ENCODE results near the gene IRX4. TPM values are rescaled to one million over a fixed set of nuclear protein-coding genes. Genes with fewer than 3 reads are reported as not detected.

IRX4 gene
- total and polyA plus RNA-seq, 2 of the 4 experiments (the other 2 are of a cell fraction) = not detected

DNA sequence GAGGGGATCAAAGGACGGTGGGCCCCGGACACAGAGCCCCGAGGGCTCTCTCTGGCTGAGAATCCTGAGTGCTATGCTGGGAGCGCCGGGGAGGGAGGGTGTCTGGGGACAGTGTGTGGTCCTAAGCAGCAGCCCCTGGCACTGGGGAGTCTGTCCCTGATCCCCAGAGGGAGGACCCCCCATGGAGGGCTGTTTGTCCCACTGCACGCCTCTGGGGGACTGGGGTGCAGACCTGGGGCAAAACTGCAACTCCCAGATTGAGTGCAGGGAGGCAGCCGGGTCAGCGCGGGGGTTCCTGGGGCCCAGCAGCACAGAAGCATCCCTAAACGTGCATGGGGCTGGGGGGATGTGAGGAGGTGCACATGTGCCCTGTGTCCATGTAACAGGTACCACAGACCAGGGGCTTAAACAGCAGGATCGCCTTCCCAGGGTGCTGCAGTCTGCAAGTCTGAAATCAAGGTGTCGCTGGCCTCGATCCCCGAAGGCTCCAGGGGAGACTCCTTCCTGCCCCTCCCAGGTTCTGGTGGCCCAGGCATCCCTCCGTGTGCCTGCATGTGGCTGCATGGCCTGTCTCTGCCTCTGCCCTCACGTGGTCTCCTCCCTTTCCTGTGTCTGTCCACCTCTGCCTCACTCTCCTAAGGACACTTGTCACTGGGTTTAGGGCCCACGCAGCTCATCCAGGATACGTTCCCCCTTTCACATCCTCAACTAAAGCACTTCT is 35.9 kb upstream of the IRX4 start:
- Histone ChIP-seq H2BK5ac (ENCODE audit: low read depth, low read length, poor library complexity, severe bottlenecking) (no peak overlapping the region), H3K56ac (ENCODE audit: extremely low read depth, insufficient read depth, low read length) (no peak overlapping the region), H3K4me3 (ENCODE audit: insufficient read depth, low read depth, low read length) (no peak overlapping the region), H2BK15ac (ENCODE audit: low read depth, low read length) (no peak overlapping the region), H2BK20ac (ENCODE audit: low read depth, low read length) (no peak overlapping the region), H4K8ac (ENCODE audit: low read depth in 2 of 2, low read length in 2 of 2) (no peak overlapping the region), H4K5ac (ENCODE audit: low read depth, low read length) (no peak overlapping the region), H3K23ac (ENCODE audit: low read depth, low read length) (no peak overlapping the region), H3K27me3 (ENCODE audit: control insufficient read depth, insufficient read depth, low read length) (no peaks in the 10 kb centered on the region), H3K36me3 (ENCODE audit: control insufficient read depth, insufficient read depth, low read length) (no peaks in the 10 kb centered on the region), H3K9me3 (ENCODE audit: control insufficient read depth, insufficient read depth, low read length) (no peaks in the 10 kb centered on the region), H3K14ac (replicated peaks; ENCODE audit: low read depth, low read length) (no peak overlapping the region), H3K79me1 (ENCODE audit: low read depth in 1 of 2, low read length in 2 of 2) (no peaks in the 10 kb centered on the region), H3K4me2 (ENCODE audit: low read depth, low read length) (no peak overlapping the region), H3K9ac (ENCODE audit: low read depth, low read length) (no peak overlapping the region), H4K91ac (ENCODE audit: insufficient read depth, low read depth, low read length) (no peak overlapping the region), H2AFZ (replicated peaks; ENCODE audit: low read length, poor library complexity) (no peak overlapping the region), H2AK5ac (ENCODE audit: low read depth, low read length) (no peak overlapping the region), H3K4me1 (ENCODE audit: control insufficient read depth, insufficient read depth, low read length) (no peaks in the 10 kb centered on the region), H3K27ac (ENCODE audit: insufficient read depth, low read length) (no peak overlapping the region), H3K4ac (ENCODE audit: low read depth, low read length) (no peak overlapping the region), H2AK9ac (replicated peaks; ENCODE audit: low read depth, low read length, poor library complexity) (no peak overlapping the region), H3K18ac (ENCODE audit: low read depth, low read length) (no peak overlapping the region), H3K9me1 (ENCODE audit: insufficient read depth, low read length) (no peaks in the 10 kb centered on the region), H2BK120ac (ENCODE audit: low read depth, low read length) (no peak overlapping the region), H4K20me1 (ENCODE audit: insufficient read depth, low read length) (no peaks in the 10 kb centered on the region)
- in situ Hi-C loops (cut with MboI; ENCODE audit: low sequenced_read_pairs) (no loop called here), intact Hi-C loops (cut with micrococcal nuclease) (no loop called here), dilution Hi-C loops (cut with HindIII; ENCODE audit: low sequenced_read_pairs, unreplicated experiment) (no loop called here)
- ChIA-PET CTCF (no interaction called here), POLR2A (ENCODE audit: unreplicated experiment) (no interaction called here)
- ATAC-seq (ENCODE audit: low read depth) = no peak
- BruUV-seq (replicated peaks) = no TSS peak
- TF ChIP-seq RCOR1 (IDR thresholded peaks at IDR 0.05; ENCODE audit: insufficient replicate concordance, low read length) (no peak), BHLHE40 (IDR thresholded peaks at IDR 0.05; ENCODE audit: low read depth, low read length) (no peak), MAZ (IDR thresholded peaks at IDR 0.05; ENCODE audit: borderline replicate concordance, low read depth, low read length) (no peak), RFX5 (IDR thresholded peaks at IDR 0.05; ENCODE audit: low read depth, low read length) (no peak), MXI1 (IDR thresholded peaks at IDR 0.05; ENCODE audit: borderline replicate concordance, low read depth, low read length) (no peak)
- DNase-seq = no peak
- 48% methylated on average over 7 of the region's 18 CpGs; no CpG with 5 or more reads in 1 of the 2 experiments for WGBS, 2 experiments (ENCODE audit: extremely low coverage in 2 of 2, insufficient read length in 1 of 2)
